Embryonic facial prominence (tissue), 1 donor: Measurements from ENCODE around the gene TUBGCP3.
"Not testable (repeated sequence)": the region's sequence is repeated elsewhere in the genome, so short reads cannot be mapped to it uniquely, and the experiment has no call there.

ENCODE experiments used
- DNase-seq: peaks from one replicate; pipeline ENCODE4 v3.0.0-alpha.2; 2016; ENCODE audit errors: extremely low spot score

The TUBGCP3 gene

GRCh38 chr13:112587764-112588489 is at the start of gene TUBGCP3:
Gene TUBGCP3 (minus strand): TSS chr13:112588153. CDS start chr13:112587980, 173 bp downstream.
- DNase-seq: peak; percentile 43

- DNase-seq: no peak
Measured at GRCh38 chr13:112637017-112637801, 49.3 kb upstream of the TUBGCP3 start.

GRCh38 chr13:112636401-112636975 is 48.5 kb upstream of the TUBGCP3 start:
- no peak for DNase-seq

- no peak for DNase-seq
Measured at GRCh38 chr13:112635323-112635722, 47.4 kb upstream of the TUBGCP3 start.

- no peak for DNase-seq
Measured at GRCh38 chr13:112634102-112634501, 46.1 kb upstream of the TUBGCP3 start.

GRCh38 chr13:112630226-112630625 is 42.3 kb upstream of the TUBGCP3 start:
- not testable (repeated sequence) for DNase-seq

- no peak for DNase-seq
Measured at GRCh38 chr13:112629161-112629560, 41.2 kb upstream of the TUBGCP3 start.

GRCh38 chr13:112627613-112628012 is 39.7 kb upstream of the TUBGCP3 start:
- not testable (repeated sequence) for DNase-seq

- DNase-seq: no peak
Measured at GRCh38 chr13:112627161-112627560, 39.2 kb upstream of the TUBGCP3 start.

- DNase-seq: no peak
Measured at GRCh38 chr13:112626761-112627160, 38.8 kb upstream of the TUBGCP3 start.

GRCh38 chr13:112626124-112626523 is 38.2 kb upstream of the TUBGCP3 start:
- DNase-seq: no peak

- DNase-seq: no peak
Measured at GRCh38 chr13:112625698-112626097, 37.7 kb upstream of the TUBGCP3 start.

GRCh38 chr13:112624602-112625430 is 36.9 kb upstream of the TUBGCP3 start:
- no peak for DNase-seq

GRCh38 chr13:112624040-112624439 is 36.1 kb upstream of the TUBGCP3 start:
- no peak for DNase-seq

GRCh38 chr13:112623051-112623711 is 35.2 kb upstream of the TUBGCP3 start:
- no peak for DNase-seq

- no peak for DNase-seq
Measured at GRCh38 chr13:112622375-112622774, 34.4 kb upstream of the TUBGCP3 start.

GRCh38 chr13:112619730-112620631 is 32.0 kb upstream of the TUBGCP3 start:
- no peak for DNase-seq

- no peak for DNase-seq
Measured at GRCh38 chr13:112618501-112618900, 30.5 kb upstream of the TUBGCP3 start.

- no peak for DNase-seq
Measured at GRCh38 chr13:112617754-112618375, 29.9 kb upstream of the TUBGCP3 start.
